GM23338 (cell line): ENCODE results near the gene CYP2J2. TPM values are rescaled to one million over a fixed set of nuclear protein-coding genes. Genes with fewer than 3 reads are reported as not detected.
"Not testable (repeated sequence)": the region's sequence is repeated elsewhere in the genome, so short reads cannot be mapped to it uniquely, and the experiment has no call there.

Experiments
- ATAC-seq: fragments of 200-7000 bp; cut with Tn5 transposase; 3 replicates; pipeline ENCODE4 v1.9.1; 2020
- DNase-seq: peaks from one replicate; pipeline ENCODE4 v3.0.0-alpha.2; 2015; ENCODE audit warnings: low spot score
- H2AFZ ChIP-seq: fragments of 200-600 bp; sonication (generic); 2 replicates; pipeline ENCODE4 v1.8.0; 2016; ENCODE audit warnings: antibody characterized with exemption, mild to moderate bottlenecking, moderate library complexity
- H3F3A ChIP-seq: fragments of 200-600 bp; sonication (generic); replicated peaks from 2 replicates; pipeline ENCODE4 v1.8.0; 2017; ENCODE audit warnings: antibody characterized with exemption, mixed run types, low read depth
- H3K27ac ChIP-seq: fragments of 200-600 bp; sonication (generic); 2 replicates; pipeline ENCODE4 v1.6.1; 2016; ENCODE audit warnings: low read depth
- H3K27me3 ChIP-seq: fragments of 200-600 bp; sonication (generic); 2 replicates; pipeline ENCODE4 v1.8.0; 2016; ENCODE audit warnings: mild to moderate bottlenecking, mixed run types, moderate library complexity; ENCODE audit not compliant: insufficient read depth
- H3K36me3 ChIP-seq: fragments of 200-600 bp; sonication (generic); 2 replicates; pipeline ENCODE4 v1.8.0; 2016; ENCODE audit warnings: mild to moderate bottlenecking; ENCODE audit not compliant: insufficient read depth
- H3K4me1 ChIP-seq: fragments of 200-600 bp; sonication (generic); 2 replicates; pipeline ENCODE4 v1.8.0; 2016; ENCODE audit warnings: mild to moderate bottlenecking, moderate library complexity; ENCODE audit not compliant: insufficient read depth
- H3K4me2 ChIP-seq: fragments of 200-600 bp; sonication (generic); 2 replicates; pipeline ENCODE4 v1.7.1; 2017; ENCODE audit warnings: mixed run types
- H3K4me3 ChIP-seq: fragments of 200-600 bp; sonication (generic); 2 replicates; pipeline ENCODE4 v1.6.1; 2016; ENCODE audit warnings: mixed run types
- H3K79me2 ChIP-seq: fragments of 200-600 bp; sonication (generic); replicated peaks from 2 replicates; pipeline ENCODE4 v1.8.0; 2017; ENCODE audit warnings: mild to moderate bottlenecking; ENCODE audit not compliant: insufficient read depth
- H3K9me2 ChIP-seq: fragments of 200-600 bp; sonication (generic); 2 replicates; pipeline ENCODE4 v1.8.0; 2017; ENCODE audit not compliant: insufficient read depth
- H4K20me1 ChIP-seq: fragments of 200-600 bp; sonication (generic); replicated peaks from 2 replicates; pipeline ENCODE4 v1.8.0; 2017; ENCODE audit warnings: mild to moderate bottlenecking; ENCODE audit not compliant: insufficient read depth
- H3K27ac Mint-ChIP-seq: 2 replicates; pipeline ENCODE4 v1.8.0; 2020; ENCODE audit warnings: inconsistent platforms, mild to moderate bottlenecking, moderate library complexity, mixed read lengths
- H3K27me3 Mint-ChIP-seq: 3 replicates; pipeline ENCODE4 v1.8.0; 2022; ENCODE audit warnings: low read depth, mild to moderate bottlenecking, moderate library complexity, mixed read lengths, inconsistent platforms; ENCODE audit not compliant: insufficient read depth, poor library complexity
- H3K36me3 Mint-ChIP-seq: 3 replicates; pipeline ENCODE4 v1.8.0; 2021; ENCODE audit warnings: low read depth, mild to moderate bottlenecking, inconsistent platforms, moderate library complexity, mixed read lengths
- H3K4me1 Mint-ChIP-seq: 3 replicates; pipeline ENCODE4 v1.8.0; 2020; ENCODE audit warnings: mild to moderate bottlenecking, inconsistent platforms, mixed read lengths
- H3K4me3 Mint-ChIP-seq: 3 replicates; pipeline ENCODE4 v1.8.0; 2021; ENCODE audit warnings: moderate library complexity, mild to moderate bottlenecking, inconsistent platforms, mixed read lengths
- H3K9me3 Mint-ChIP-seq: 3 replicates; pipeline ENCODE4 v1.8.0; 2020; ENCODE audit warnings: moderate library complexity, mild to moderate bottlenecking, inconsistent platforms, mixed read lengths
- polyA plus RNA-seq: library from polyadenylated mRNA; unstranded; fragments of >200 nt; fragmentation: Nextera tagmentation; extraction: Ambion mirVana; gene quantifications from 2 replicates; pipeline ENCODE4 v1.2.1, GENCODE V29; 2016
- total RNA-seq: library from RNA; depleted of rRNA; stranded (reverse); fragments of >200 nt; shearing (Covaris generic); gene quantifications from 2 replicates; pipeline ENCODE4 v1.2.3, GENCODE V29; 2014
- TF ChIP-seq, protein P1 (sequence below), 2 experiments: fragments of 200-600 bp in 1 of 2; sonication (generic) in 1 of 2; conservative IDR thresholded peaks; 2 replicates each; pipeline versions ENCODE4 v1.5.1 to v1.6.1; 2016 to 2017; ENCODE audit warnings: antibody characterized with exemption in 2 of 2, low read depth in 2 of 2, mild to moderate bottlenecking in 2 of 2, moderate library complexity in 1 of 2
- TF ChIP-seq, protein P2 (sequence below): IDR thresholded peaks from 2 replicates; pipeline ENCODE4 v1.6.1; 2016; ENCODE audit warnings: antibody characterized with exemption

CYP2J2 gene
- total and polyA plus RNA-seq, 2 experiments from 2014 or later: 1.4 to 1.5 TPM

DNA sequence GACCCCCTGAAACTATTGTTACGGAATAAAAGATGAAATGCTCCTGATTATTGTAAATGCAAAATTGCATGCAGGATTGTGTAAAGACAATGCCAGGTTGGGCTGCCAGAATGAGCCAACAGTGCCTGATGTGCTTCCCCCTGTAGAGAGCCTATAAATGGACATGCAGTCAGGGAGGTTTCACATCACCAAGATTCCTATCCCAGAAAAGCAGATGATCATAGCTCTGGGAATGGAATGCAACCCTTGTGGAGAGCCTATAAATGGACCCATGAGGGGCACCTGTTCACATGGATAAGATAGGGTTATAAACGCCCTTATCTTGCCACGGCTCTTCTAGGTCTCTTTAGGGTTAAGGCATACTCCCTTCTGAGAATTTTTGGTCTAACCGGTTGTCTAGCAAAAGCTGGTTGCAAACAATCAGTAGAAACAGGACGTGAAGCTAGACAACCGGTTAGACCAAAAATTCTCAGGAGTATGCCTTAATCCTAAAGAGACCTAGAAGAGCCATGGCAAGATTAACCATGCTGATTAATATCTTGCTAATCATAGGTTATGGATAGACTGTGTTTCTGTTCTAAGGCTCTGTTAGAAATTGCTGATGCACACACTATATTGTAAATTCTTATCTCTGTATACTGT lies 5.2 kb downstream of the CYP2J2 start:
- H3K4me2 ChIP-seq, H3K36me3 Mint-ChIP-seq, H3K9me2 ChIP-seq, H3K27me3 Mint-ChIP-seq, H3K27ac Mint-ChIP-seq, H3K4me1 ChIP-seq, DNase-seq, H3K27ac ChIP-seq, H3K9me3 Mint-ChIP-seq, H3K4me3 Mint-ChIP-seq, H3K79me2 ChIP-seq, H3K4me3 ChIP-seq, H2AFZ ChIP-seq, H3K4me1 Mint-ChIP-seq, ATAC-seq, H3F3A ChIP-seq, H3K36me3 ChIP-seq, H4K20me1 ChIP-seq: not testable (repeated sequence)
- H3K27me3 ChIP-seq: peaks cover 12% of the 10 kb centered on the region

DNA sequence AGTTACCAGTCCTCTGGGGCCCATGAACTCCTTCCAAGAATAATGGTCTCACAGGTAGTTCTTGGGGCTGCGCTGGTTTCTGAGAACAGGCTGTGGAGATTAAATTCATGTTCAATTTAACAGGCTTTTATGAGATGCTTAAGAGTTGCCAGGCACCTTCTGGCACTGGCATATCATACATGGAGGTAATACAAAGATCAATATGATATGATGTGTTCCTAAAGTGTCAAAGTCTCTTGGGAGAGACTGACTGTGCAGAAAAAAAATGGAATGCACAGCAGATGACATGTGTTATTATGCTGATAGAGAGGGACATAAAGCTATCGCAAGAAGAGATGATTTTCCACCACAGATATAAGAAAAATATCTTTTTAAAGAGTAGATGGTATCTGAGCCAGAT lies 6.8 kb downstream of the CYP2J2 start:
- no peak overlapping the region for H3K27ac ChIP-seq
- Mint-ChIP-seq H3K27me3 (no peaks in the 10 kb centered on the region), H3K4me3 (no peak overlapping the region), H3K27ac (no peak overlapping the region), H3K9me3 (no peaks in the 10 kb centered on the region; the same call in 2 of the 3 replicates), H3K4me1 (no peaks in the 10 kb centered on the region), H3K36me3 (no peaks in the 10 kb centered on the region)
- H3K4me1 ChIP-seq: no peaks in the 10 kb centered on the region
- H3K36me3 ChIP-seq: no peaks in the 10 kb centered on the region
- no peaks in the 10 kb centered on the region for H3K79me2 ChIP-seq
- no peaks in the 10 kb centered on the region for H4K20me1 ChIP-seq
- no peak for ATAC-seq
- no peak for DNase-seq
- no peak overlapping the region for H3K4me3 ChIP-seq
- no peak overlapping the region for H2AFZ ChIP-seq
- TF ChIP-seq, protein P1, sequence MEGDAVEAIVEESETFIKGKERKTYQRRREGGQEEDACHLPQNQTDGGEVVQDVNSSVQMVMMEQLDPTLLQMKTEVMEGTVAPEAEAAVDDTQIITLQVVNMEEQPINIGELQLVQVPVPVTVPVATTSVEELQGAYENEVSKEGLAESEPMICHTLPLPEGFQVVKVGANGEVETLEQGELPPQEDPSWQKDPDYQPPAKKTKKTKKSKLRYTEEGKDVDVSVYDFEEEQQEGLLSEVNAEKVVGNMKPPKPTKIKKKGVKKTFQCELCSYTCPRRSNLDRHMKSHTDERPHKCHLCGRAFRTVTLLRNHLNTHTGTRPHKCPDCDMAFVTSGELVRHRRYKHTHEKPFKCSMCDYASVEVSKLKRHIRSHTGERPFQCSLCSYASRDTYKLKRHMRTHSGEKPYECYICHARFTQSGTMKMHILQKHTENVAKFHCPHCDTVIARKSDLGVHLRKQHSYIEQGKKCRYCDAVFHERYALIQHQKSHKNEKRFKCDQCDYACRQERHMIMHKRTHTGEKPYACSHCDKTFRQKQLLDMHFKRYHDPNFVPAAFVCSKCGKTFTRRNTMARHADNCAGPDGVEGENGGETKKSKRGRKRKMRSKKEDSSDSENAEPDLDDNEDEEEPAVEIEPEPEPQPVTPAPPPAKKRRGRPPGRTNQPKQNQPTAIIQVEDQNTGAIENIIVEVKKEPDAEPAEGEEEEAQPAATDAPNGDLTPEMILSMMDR (conservative IDR thresholded peaks at IDR 0.05; ENCODE audit: low read depth in 2 of 2): no peak
- no peaks in the 10 kb centered on the region for H3F3A ChIP-seq
- no peaks in the 10 kb centered on the region for H3K9me2 ChIP-seq
- H3K4me2 ChIP-seq: no peak overlapping the region
- no peaks in the 10 kb centered on the region for H3K27me3 ChIP-seq

DNA sequence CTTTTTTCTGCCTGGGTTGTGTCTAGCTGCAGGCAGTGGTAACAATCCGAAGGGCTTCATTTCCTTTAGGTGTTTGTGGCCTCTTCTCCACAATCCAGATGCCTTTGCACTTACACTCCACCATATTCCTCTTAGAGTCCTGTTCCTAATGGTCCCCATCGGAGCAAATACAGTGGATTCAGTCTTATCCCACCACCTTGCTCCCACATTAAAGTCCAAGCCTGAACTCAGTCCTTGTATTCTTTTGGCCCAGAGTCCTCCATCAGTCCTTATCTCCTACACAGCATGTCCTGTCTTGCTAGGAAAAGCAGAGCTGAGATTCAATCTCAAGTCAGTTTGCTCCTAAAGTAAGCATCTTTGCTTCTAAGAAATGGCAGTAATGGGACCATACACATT lies 8.8 kb downstream of the CYP2J2 start:
- Histone ChIP-seq H3K36me3 (no peaks in the 10 kb centered on the region), H3K4me3 (no peak overlapping the region), H3K4me2 (no peak overlapping the region), H3K27me3 (no peaks in the 10 kb centered on the region), H4K20me1 (no peaks in the 10 kb centered on the region), H2AFZ (no peak overlapping the region), H3K79me2 (no peaks in the 10 kb centered on the region), H3K27ac (no peak overlapping the region), H3K9me2 (no peaks in the 10 kb centered on the region), H3F3A (no peaks in the 10 kb centered on the region), H3K4me1 (no peaks in the 10 kb centered on the region)
- Mint-ChIP-seq H3K27me3 (no peaks in the 10 kb centered on the region), H3K36me3 (no peaks in the 10 kb centered on the region), H3K27ac (no peak overlapping the region), H3K9me3 (no peaks in the 10 kb centered on the region; the same call in 2 of the 3 replicates), H3K4me3 (no peak overlapping the region), H3K4me1 (no peaks in the 10 kb centered on the region)
- TF ChIP-seq, protein P2, sequence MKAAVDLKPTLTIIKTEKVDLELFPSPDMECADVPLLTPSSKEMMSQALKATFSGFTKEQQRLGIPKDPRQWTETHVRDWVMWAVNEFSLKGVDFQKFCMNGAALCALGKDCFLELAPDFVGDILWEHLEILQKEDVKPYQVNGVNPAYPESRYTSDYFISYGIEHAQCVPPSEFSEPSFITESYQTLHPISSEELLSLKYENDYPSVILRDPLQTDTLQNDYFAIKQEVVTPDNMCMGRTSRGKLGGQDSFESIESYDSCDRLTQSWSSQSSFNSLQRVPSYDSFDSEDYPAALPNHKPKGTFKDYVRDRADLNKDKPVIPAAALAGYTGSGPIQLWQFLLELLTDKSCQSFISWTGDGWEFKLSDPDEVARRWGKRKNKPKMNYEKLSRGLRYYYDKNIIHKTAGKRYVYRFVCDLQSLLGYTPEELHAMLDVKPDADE: no peak
- ATAC-seq (no peak), DNase-seq (no peak)
